HL-60 (cell line): ENCODE results near the gene REEP2.

ENCODE experiments used
- TF ChIP-seq, protein P1 (sequence below): IDR thresholded peaks from one replicate; pipeline ENCODE4 v1.5.1; 2011; ENCODE audit warnings: low read length, control low read depth, inconsistent platforms; ENCODE audit not compliant: insufficient read depth
- TF ChIP-seq, protein P2 (sequence below): IDR thresholded peaks from 2 replicates; pipeline ENCODE4 v1.6.1; 2012; ENCODE audit warnings: low read depth; ENCODE audit not compliant: insufficient replicate concordance

DNA sequence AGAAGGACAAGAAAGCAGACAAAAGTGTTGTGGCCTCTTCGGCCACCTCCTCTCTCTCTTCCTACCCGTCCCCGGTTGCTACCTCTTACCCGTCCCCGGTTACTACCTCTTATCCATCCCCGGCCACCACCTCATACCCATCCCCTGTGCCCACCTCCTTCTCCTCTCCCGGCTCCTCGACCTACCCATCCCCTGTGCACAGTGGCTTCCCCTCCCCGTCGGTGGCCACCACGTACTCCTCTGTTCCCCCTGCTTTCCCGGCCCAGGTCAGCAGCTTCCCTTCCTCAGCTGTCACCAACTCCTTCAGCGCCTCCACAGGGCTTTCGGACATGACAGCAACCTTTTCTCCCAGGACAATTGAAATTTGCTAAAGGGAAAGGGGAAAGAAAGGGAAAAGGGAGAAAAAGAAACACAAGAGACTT is 28.9 kb downstream of the REEP2 start:
- TF ChIP-seq, protein P1, sequence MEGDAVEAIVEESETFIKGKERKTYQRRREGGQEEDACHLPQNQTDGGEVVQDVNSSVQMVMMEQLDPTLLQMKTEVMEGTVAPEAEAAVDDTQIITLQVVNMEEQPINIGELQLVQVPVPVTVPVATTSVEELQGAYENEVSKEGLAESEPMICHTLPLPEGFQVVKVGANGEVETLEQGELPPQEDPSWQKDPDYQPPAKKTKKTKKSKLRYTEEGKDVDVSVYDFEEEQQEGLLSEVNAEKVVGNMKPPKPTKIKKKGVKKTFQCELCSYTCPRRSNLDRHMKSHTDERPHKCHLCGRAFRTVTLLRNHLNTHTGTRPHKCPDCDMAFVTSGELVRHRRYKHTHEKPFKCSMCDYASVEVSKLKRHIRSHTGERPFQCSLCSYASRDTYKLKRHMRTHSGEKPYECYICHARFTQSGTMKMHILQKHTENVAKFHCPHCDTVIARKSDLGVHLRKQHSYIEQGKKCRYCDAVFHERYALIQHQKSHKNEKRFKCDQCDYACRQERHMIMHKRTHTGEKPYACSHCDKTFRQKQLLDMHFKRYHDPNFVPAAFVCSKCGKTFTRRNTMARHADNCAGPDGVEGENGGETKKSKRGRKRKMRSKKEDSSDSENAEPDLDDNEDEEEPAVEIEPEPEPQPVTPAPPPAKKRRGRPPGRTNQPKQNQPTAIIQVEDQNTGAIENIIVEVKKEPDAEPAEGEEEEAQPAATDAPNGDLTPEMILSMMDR, result no peak
- TF ChIP-seq, protein P2, sequence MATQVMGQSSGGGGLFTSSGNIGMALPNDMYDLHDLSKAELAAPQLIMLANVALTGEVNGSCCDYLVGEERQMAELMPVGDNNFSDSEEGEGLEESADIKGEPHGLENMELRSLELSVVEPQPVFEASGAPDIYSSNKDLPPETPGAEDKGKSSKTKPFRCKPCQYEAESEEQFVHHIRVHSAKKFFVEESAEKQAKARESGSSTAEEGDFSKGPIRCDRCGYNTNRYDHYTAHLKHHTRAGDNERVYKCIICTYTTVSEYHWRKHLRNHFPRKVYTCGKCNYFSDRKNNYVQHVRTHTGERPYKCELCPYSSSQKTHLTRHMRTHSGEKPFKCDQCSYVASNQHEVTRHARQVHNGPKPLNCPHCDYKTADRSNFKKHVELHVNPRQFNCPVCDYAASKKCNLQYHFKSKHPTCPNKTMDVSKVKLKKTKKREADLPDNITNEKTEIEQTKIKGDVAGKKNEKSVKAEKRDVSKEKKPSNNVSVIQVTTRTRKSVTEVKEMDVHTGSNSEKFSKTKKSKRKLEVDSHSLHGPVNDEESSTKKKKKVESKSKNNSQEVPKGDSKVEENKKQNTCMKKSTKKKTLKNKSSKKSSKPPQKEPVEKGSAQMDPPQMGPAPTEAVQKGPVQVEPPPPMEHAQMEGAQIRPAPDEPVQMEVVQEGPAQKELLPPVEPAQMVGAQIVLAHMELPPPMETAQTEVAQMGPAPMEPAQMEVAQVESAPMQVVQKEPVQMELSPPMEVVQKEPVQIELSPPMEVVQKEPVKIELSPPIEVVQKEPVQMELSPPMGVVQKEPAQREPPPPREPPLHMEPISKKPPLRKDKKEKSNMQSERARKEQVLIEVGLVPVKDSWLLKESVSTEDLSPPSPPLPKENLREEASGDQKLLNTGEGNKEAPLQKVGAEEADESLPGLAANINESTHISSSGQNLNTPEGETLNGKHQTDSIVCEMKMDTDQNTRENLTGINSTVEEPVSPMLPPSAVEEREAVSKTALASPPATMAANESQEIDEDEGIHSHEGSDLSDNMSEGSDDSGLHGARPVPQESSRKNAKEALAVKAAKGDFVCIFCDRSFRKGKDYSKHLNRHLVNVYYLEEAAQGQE, result no peak
